HG03280 (cell line): ENCODE results near the gene SNURF.
"Not testable (repeated sequence)": the region's sequence is repeated elsewhere in the genome, so short reads cannot be mapped to it uniquely, and the experiment has no call there.

Source experiments
- ATAC-seq: cut with Tn5 transposase; IDR thresholded peaks from one replicate; pipeline ENCODE4 v1.9.1; 2021; ENCODE audit warnings: mild to moderate bottlenecking, moderate library complexity; ENCODE audit not compliant: unreplicated experiment

Gene SNURF

DNA sequence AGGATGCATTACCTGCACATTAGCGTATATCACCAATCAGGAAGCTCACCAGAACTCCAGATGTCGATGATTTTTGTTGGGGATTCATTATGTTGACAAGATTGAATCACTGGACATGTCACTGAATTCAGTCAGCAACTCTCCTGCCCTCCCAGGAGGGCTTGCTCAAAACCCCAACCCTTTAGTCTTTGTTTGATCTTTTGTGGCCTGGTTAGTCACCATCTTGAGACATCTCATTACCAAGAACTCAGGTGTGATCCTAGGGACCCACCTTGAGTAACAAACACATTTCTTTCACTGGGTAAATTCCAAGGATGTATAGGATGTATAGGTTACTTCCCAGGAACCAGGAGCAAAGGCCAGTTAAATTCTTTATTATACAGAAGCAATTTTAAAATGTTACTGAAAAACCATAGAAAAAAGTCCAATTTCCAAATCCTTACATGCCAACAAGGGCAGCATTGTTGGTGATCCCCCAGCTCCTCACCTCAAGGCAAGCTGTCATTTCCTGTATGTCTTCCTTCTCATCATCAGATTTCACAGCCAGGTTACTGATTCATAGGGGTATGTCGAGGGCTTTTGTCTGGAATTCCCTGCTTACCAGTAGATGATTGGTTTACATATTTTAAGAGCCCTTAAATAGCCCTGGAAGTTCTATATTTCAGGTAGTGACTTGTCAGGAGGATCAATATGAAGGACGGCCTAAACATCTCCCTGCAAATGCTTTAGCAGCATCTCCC is 11.7 kb downstream of the SNURF start:
- no peak for ATAC-seq

GRCh38 chr15:24971052-24971451 is 16.3 kb downstream of the SNURF start:
- no peak for ATAC-seq

- no peak for ATAC-seq
Measured at GRCh38 chr15:24971772-24972171, 17.0 kb downstream of the SNURF start.

- not testable (repeated sequence) for ATAC-seq
Measured at GRCh38 chr15:24972707-24973106, 17.9 kb downstream of the SNURF start.

DNA sequence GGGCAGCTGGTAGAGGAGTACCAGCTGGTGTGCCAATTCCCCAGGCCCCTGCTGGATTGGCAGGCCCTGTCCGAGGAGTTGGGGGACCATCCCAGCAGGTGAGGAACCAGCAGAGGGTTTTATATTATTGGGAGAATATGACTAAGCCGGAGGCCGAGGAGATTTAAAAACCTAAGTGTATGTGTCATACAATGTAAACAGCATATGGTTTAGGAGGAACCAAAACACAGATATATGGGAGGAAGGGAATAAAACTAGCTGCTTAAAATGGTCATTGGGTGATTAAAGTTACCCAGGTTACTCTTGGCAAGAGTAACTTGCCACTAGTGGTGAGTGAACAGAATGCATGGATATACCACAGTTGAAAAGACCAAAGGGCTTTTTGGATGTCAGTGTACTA is 22.1 kb downstream of the SNURF start:
- ATAC-seq, result no peak

GRCh38 chr15:24977686-24978085 is 22.9 kb downstream of the SNURF start:
- no peak for ATAC-seq

GRCh38 chr15:24985224-24985623 is 30.4 kb downstream of the SNURF start:
- no peak for ATAC-seq

DNA sequence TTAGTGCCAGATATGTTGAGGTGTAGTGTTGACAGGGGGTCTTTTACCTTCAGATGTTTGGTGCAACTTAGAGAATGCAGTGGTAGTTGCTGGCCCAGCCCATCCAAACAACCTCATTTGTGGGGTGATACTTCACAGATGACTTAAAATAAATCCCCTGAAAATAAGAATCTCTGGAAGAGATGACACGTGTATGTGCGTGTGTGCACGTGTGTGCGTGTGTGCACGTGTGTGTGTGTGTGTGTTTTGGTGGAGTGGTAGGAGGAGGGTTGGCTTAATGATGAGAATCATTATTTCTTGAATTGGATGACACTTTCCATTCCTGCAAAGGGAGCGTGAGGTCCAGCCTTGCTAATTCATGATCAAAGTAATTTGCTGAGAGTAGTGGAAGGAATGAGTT is 31.9 kb downstream of the SNURF start:
- ATAC-seq, result no peak
